ENCODE data around the gene GLI2.

GLI2 gene

GRCh38 chr2:120715353-120715752 is 20.3 kb upstream of the GLI2 start:
- DNase-seq = peak; percentile 30

GRCh38 chr2:120715941-120716340 is 19.7 kb upstream of the GLI2 start:
- peak; percentile 43 for DNase-seq

- peak; percentile 45 for DNase-seq
Observed at GRCh38 chr2:120716641-120717585, 18.8 kb upstream of the GLI2 start.

- peak; percentile 34 for DNase-seq
Observed at GRCh38 chr2:120719491-120719890, 16.2 kb upstream of the GLI2 start.

GRCh38 chr2:120720231-120720630 is 15.4 kb upstream of the GLI2 start:
- peak; percentile 36 for DNase-seq

- DNase-seq = peak; percentile 21
Observed at GRCh38 chr2:120720746-120721375, 14.8 kb upstream of the GLI2 start.

GRCh38 chr2:120722246-120722567 is 13.5 kb upstream of the GLI2 start:
- DNase-seq = peak; percentile 31

- peak; percentile 38 for DNase-seq
Observed at GRCh38 chr2:120722568-120723421, 12.9 kb upstream of the GLI2 start.

GRCh38 chr2:120726245-120726644 is 9.4 kb upstream of the GLI2 start:
- DNase-seq = no peak

GRCh38 chr2:120729406-120730399 is 6.0 kb upstream of the GLI2 start:
- peak; percentile 13 for DNase-seq

GRCh38 chr2:120731175-120731574 is 4.5 kb upstream of the GLI2 start:
- DNase-seq = peak; percentile 24

GRCh38 chr2:120732506-120733237 is 3.0 kb upstream of the GLI2 start:
- DNase-seq = no peak

GRCh38 chr2:120733238-120733932 is 2.3 kb upstream of the GLI2 start:
- no peak for DNase-seq

- DNase-seq = peak; percentile 44
Observed at GRCh38 chr2:120734930-120735651, 577 bp upstream of the GLI2 start.

GRCh38 chr2:120736202-120736623 is 545 bp downstream of the GLI2 start:
- DNase-seq = peak; percentile 47

GRCh38 chr2:120736624-120737339 is 1.1 kb downstream of the GLI2 start:
- peak; percentile 21 for DNase-seq

- DNase-seq = peak; percentile 24
Observed at GRCh38 chr2:120737340-120738101, 1.9 kb downstream of the GLI2 start.

GRCh38 chr2:120738117-120738516 is 2.4 kb downstream of the GLI2 start:
- no peak for DNase-seq
